CD14-positive monocyte (primary cell): Measurements from ENCODE around the gene SMIM10L1. TPM values are rescaled to one million over a fixed set of nuclear protein-coding genes. Genes with fewer than 3 reads are reported as not detected.

Experiments
- DNase-seq, 3 donors: peaks; one replicate each; pipeline ENCODE4 v3.0.0-alpha.2; 2011 to 2022
- H2AFZ ChIP-seq: 2 replicates; pipeline ENCODE4 v1.6.0; 2012; ENCODE audit warnings: mild to moderate bottlenecking, low read depth, low read length, inconsistent platforms; ENCODE audit not compliant: insufficient read depth, poor library complexity, severe bottlenecking
- H3K27ac ChIP-seq, 2 donors: 1 replicate in 1 of 2; 2 replicates in 1 of 2; pipeline ENCODE4 v1.5.1; 2012 to 2013; ENCODE audit warnings: low read length in 2 of 2, control low read depth in 1 of 2, inconsistent platforms in 1 of 2, low read depth in 1 of 2, mild to moderate bottlenecking in 1 of 2
- H3K27me3 ChIP-seq, 2 donors: one replicate each; pipeline versions ENCODE4 v1.6.0 to v1.6.1; 2011 to 2013; ENCODE audit warnings: low read length in 2 of 2; ENCODE audit not compliant: control insufficient read depth in 2 of 2, insufficient read depth in 2 of 2
- H3K36me3 ChIP-seq, 2 donors: replicated peaks in 1 of 2; 1 replicate in 1 of 2; 2 replicates in 1 of 2; pipeline versions ENCODE4 v1.5.1 to v1.6.1; 2012 to 2013; ENCODE audit warnings: low read length in 2 of 2, control low read depth in 1 of 2, inconsistent platforms in 1 of 2, mild to moderate bottlenecking in 1 of 2; ENCODE audit not compliant: insufficient read depth in 2 of 2, control insufficient read depth in 1 of 2
- H3K4me1 ChIP-seq, 2 donors: 1 replicate in 1 of 2; 2 replicates in 1 of 2; pipeline versions ENCODE4 v1.5.1 to v1.6.1; 2012 to 2013; ENCODE audit warnings: low read length in 2 of 2, control low read depth in 1 of 2, inconsistent platforms in 1 of 2, mild to moderate bottlenecking in 1 of 2, moderate library complexity in 1 of 2; ENCODE audit not compliant: insufficient read depth in 2 of 2, control insufficient read depth in 1 of 2
- H3K4me2 ChIP-seq: replicated peaks from 2 replicates; pipeline ENCODE3; 2012; ENCODE audit warnings: low read length, moderate library complexity, mild to moderate bottlenecking; ENCODE audit not compliant: poor library complexity, severe bottlenecking; ENCODE audit errors: extremely low read depth
- H3K4me3 ChIP-seq, 3 experiments: fragments of 200-600 bp in 1 of 3; sonication (generic) in 1 of 3; replicated peaks in 1 of 3; 1 replicate in 2 of 3; 2 replicates in 1 of 3; pipeline ENCODE4 v1.5.1; 2011 to 2013; ENCODE audit warnings: low read length in 3 of 3, mild to moderate bottlenecking in 3 of 3, control low read depth in 2 of 3, low read depth in 2 of 3, inconsistent platforms in 1 of 3, moderate library complexity in 1 of 3
- H3K79me2 ChIP-seq: 2 replicates; pipeline ENCODE4 v1.6.0; 2012; ENCODE audit warnings: mild to moderate bottlenecking, control low read depth, inconsistent platforms, low read length, moderate library complexity; ENCODE audit not compliant: insufficient read depth
- H3K9ac ChIP-seq: 2 replicates; pipeline ENCODE4 v1.6.0; 2017; ENCODE audit warnings: low read length, mild to moderate bottlenecking; ENCODE audit not compliant: insufficient read depth, poor library complexity, severe bottlenecking
- H3K9me3 ChIP-seq, 2 donors: replicated peaks in 1 of 2; 1 replicate in 1 of 2; 2 replicates in 1 of 2; pipeline versions ENCODE4 v1.5.1 to v1.6.1; 2012 to 2013; ENCODE audit warnings: low read length in 2 of 2, control low read depth in 1 of 2; ENCODE audit not compliant: control insufficient read depth in 1 of 2, insufficient read depth in 1 of 2
- H4K20me1 ChIP-seq: 2 replicates; pipeline ENCODE4 v1.6.0; 2012; ENCODE audit warnings: mild to moderate bottlenecking, low read length, control low read depth, moderate library complexity; ENCODE audit not compliant: insufficient read depth
- H3K27ac Mint-ChIP-seq, 7 donors: one replicate each; pipeline ENCODE4 v1.8.0; 2020; ENCODE audit warnings: mild to moderate bottlenecking in 7 of 7, mixed read lengths in 7 of 7, moderate library complexity in 6 of 7, inconsistent platforms in 2 of 7
- H3K27me3 Mint-ChIP-seq, 3 donors: one replicate each; pipeline ENCODE4 v1.8.0; 2021 to 2022; ENCODE audit warnings: low read depth in 3 of 3, mild to moderate bottlenecking in 3 of 3, mixed read lengths in 3 of 3, moderate library complexity in 3 of 3, inconsistent platforms in 1 of 3
- H3K36me3 Mint-ChIP-seq, 2 donors: one replicate each; pipeline ENCODE4 v1.8.0; 2020; ENCODE audit warnings: mixed read lengths in 2 of 2, inconsistent platforms in 1 of 2, mild to moderate bottlenecking in 1 of 2
- H3K4me1 Mint-ChIP-seq: one replicate; pipeline ENCODE4 v1.8.0; 2020; ENCODE audit warnings: mild to moderate bottlenecking, mixed read lengths
- H3K4me3 Mint-ChIP-seq, 2 donors: one replicate each; pipeline ENCODE4 v1.8.0; 2020; ENCODE audit warnings: mild to moderate bottlenecking in 2 of 2, mixed read lengths in 2 of 2, moderate library complexity in 1 of 2
- H3K9me3 Mint-ChIP-seq, 7 donors: one replicate each; pipeline ENCODE4 v1.8.0; 2020 to 2022; ENCODE audit warnings: mixed read lengths in 7 of 7, mild to moderate bottlenecking in 6 of 7, moderate library complexity in 6 of 7, inconsistent platforms in 2 of 7
- CTCF ChIP-seq: fragments of 200-600 bp; IDR thresholded peaks from one replicate; pipeline ENCODE4 v1.8.0; 2022; ENCODE audit warnings: antibody characterized with exemption, mild to moderate bottlenecking
- WGBS: methylation state at CpG from one replicate; pipeline ENCODE4 v1.1.5; 2013; ENCODE audit warnings: missing lambda C conversion rate; ENCODE audit not compliant: insufficient coverage; 5-methylcytosine and 5-hydroxymethylcytosine counted together
- intact Hi-C, 2 donors: fragments of 100-400 bp; cut with micrococcal nuclease; formaldehyde crosslinking; loops; one replicate each; pipeline versions ENCODE4 v1.15.0 to v1.15.1; 2023
- polyA minus RNA-seq: library from RNA; depleted of rRNA, polyadenylated mRNA; stranded (reverse); fragments of >200 nt; gene quantifications from 2 replicates; pipeline ENCODE4 v1.2.3, GENCODE V29; 2012
- polyA plus RNA-seq, 3 donors: library from polyadenylated mRNA; depleted of rRNA in 1 of 3; unstranded in 2 of 3; stranded (reverse) in 1 of 3; fragments of 300-500 nt in 2 of 3; fragments of >200 nt in 1 of 3; fragmentation: Illumina TruSeq in 2 of 3; gene quantifications; 1 replicate in 2 of 3; 2 replicates in 1 of 3; pipeline ENCODE4 v1.2.3, GENCODE V29; 2012 to 2021
- total RNA-seq, 12 experiments: library from RNA in 1 of 12; stranded (reverse) in 1 of 12; fragments of 120-200 nt in 1 of 12; gene quantifications; one replicate each; pipeline ENCODE4 v1.2.4 and lab custom pipeline; 2013 to 2026; ENCODE audit warnings: mixed read lengths in 6 of 12, inconsistent platforms in 1 of 12

SMIM10L1 gene
- 6.0 TPM for total RNA-seq (2013)
- polyA plus RNA-seq: 1 to 10 TPM; 1.4 to 7.8 (median 7.3) TPM
- polyA minus RNA-seq: 2.2 and 4.0 TPM in 2 replicates
- total RNA-seq (lab: John Stamatoyannopoulos, UW): 5.2 to 22.7 (median 13.3) reads per million in 11 experiments

- Mint-ChIP-seq H3K27ac (peak within 1 kb of the TSS; percentile 95 to 99 (median 97)), H3K4me1 (peaks cover 27% of the 10 kb centered on the region), H3K4me3 (peak within 1 kb of the TSS; percentile 96 to 97), H3K9me3 (peaks cover 0 to 2% (median 0%) of the 10 kb centered on the region in 7 donors), H3K36me3 (peaks cover 7 to 11% of the 10 kb centered on the region in 2 donors), H3K27me3 (no peaks in the 10 kb centered on the region)
- Histone ChIP-seq H3K27ac (peak within 1 kb of the TSS; percentile 80 to 89), H2AFZ (peak within 1 kb of the TSS; percentile 91), H3K4me1 (peaks cover 13 to 21% of the 10 kb centered on the region in 2 donors), H3K9ac (peak within 1 kb of the TSS; percentile 85), H3K27me3 (no peaks in the 10 kb centered on the region), H4K20me1 (peaks cover 10% of the 10 kb centered on the region), H3K4me2 (peak within 1 kb of the TSS; percentile 90), H3K79me2 (peaks cover 76% of the 10 kb centered on the region), H3K36me3 (peaks cover 1 to 2% of the 10 kb centered on the region in 2 donors), H3K9me3 (no peaks in the 10 kb centered on the region), H3K4me3 (peak within 1 kb of the TSS; percentile 56 to 88 (median 70))
- TF ChIP-seq CTCF: no peak
- DNase-seq: peak; percentile 85 to 92 (median 92)
- intact Hi-C loops: no loop called here
- WGBS: under 1% methylated on average over 64 of the region's 70 CpGs
Measured at GRCh38 chr12:11171145-11171968, at the start of gene SMIM10L1. TSS of gene SMIM10L1 (plus strand) at chr12:11171194. CDS start at chr12:11171357, 163 bp downstream.

- TF ChIP-seq CTCF: no peak
- no peak overlapping the region for H3K9ac ChIP-seq
- Mint-ChIP-seq H3K9me3 (peaks cover 0 to 19% (median 6%) of the 10 kb centered on the region in 7 donors), H3K4me3 (no peak overlapping the region), H3K27ac (no peak overlapping the region), H3K27me3 (no peaks in the 10 kb centered on the region), H3K4me1 (no peaks in the 10 kb centered on the region), H3K36me3 (peaks cover 17 to 25% of the 10 kb centered on the region in 2 donors)
- peaks cover 11% of the 10 kb centered on the region for H3K79me2 ChIP-seq
- no peak overlapping the region for H2AFZ ChIP-seq
- peaks cover 6 to 11% of the 10 kb centered on the region in 2 donors for H3K9me3 ChIP-seq
- 100% methylated on average over 3 of the region's 3 CpGs for WGBS
- H3K36me3 ChIP-seq: peaks cover 3 to 5% of the 10 kb centered on the region in 2 donors
- intact Hi-C loops: no loop called here
- H3K4me1 ChIP-seq: no peaks in the 10 kb centered on the region
- H3K4me2 ChIP-seq: no peak overlapping the region
- no peaks in the 10 kb centered on the region for H3K27me3 ChIP-seq
- H3K4me3 ChIP-seq: no peak overlapping the region
- no peak for DNase-seq
- no peak overlapping the region for H3K27ac ChIP-seq
- no peaks in the 10 kb centered on the region for H4K20me1 ChIP-seq
Measured at GRCh38 chr12:11130382-11130781, 40.6 kb upstream of the SMIM10L1 start.
